Smooth muscle cell (in vitro differentiated cells): ENCODE data around the gene B4GALT1. TPM values are rescaled to one million over a fixed set of nuclear protein-coding genes. Genes with fewer than 3 reads are reported as not detected.
A peak's percentile ranks its signal among the peaks of the same experiment; 100 is the strongest.
"Not testable (repeated sequence)": the region's sequence is repeated elsewhere in the genome, so short reads cannot be mapped to it uniquely, and the experiment has no call there.

Experiments
- DNase-seq: peaks from one replicate; lab custom pipeline; 2025; ENCODE audit not compliant: unreplicated experiment; lab: John Stamatoyannopoulos, UW
- H2AFZ ChIP-seq: fragments of 200-600 bp; sonication (generic); 2 replicates; pipeline ENCODE4 v1.6.0; 2016; ENCODE audit warnings: antibody characterized with exemption, low read depth, mild to moderate bottlenecking
- H3F3A ChIP-seq: fragments of 200-600 bp; sonication (generic); 2 replicates; pipeline ENCODE4 v1.6.0; 2017; ENCODE audit warnings: antibody characterized with exemption, low read depth
- H3K27ac ChIP-seq: fragments of 200-600 bp; sonication (generic); 2 replicates; pipeline ENCODE4 v1.5.1; 2016; ENCODE audit warnings: low read depth, mild to moderate bottlenecking
- H3K27me3 ChIP-seq: fragments of 200-600 bp; sonication (generic); 2 replicates; pipeline ENCODE4 v1.6.1; 2016; ENCODE audit warnings: low read depth, mild to moderate bottlenecking
- H3K36me3 ChIP-seq: fragments of 200-600 bp; sonication (generic); 2 replicates; pipeline ENCODE4 v1.5.1; 2016; ENCODE audit warnings: low read depth
- H3K4me1 ChIP-seq: fragments of 200-600 bp; sonication (generic); 2 replicates; pipeline ENCODE4 v1.5.1; 2016; ENCODE audit warnings: low read depth
- H3K4me2 ChIP-seq: fragments of 200-600 bp; sonication (generic); 2 replicates; pipeline ENCODE4 v1.6.0; 2016; ENCODE audit warnings: mild to moderate bottlenecking
- H3K4me3 ChIP-seq: fragments of 200-600 bp; sonication (generic); 2 replicates; pipeline ENCODE4 v1.5.1; 2016; ENCODE audit warnings: mild to moderate bottlenecking
- H3K79me2 ChIP-seq: fragments of 200-600 bp; sonication (generic); 2 replicates; pipeline ENCODE4 v1.6.0; 2016; ENCODE audit warnings: low read depth, mild to moderate bottlenecking
- H3K9ac ChIP-seq: fragments of 200-600 bp; sonication (generic); 2 replicates; pipeline ENCODE4 v1.6.0; 2016; ENCODE audit warnings: low read depth
- H3K9me3 ChIP-seq: fragments of 200-600 bp; sonication (generic); replicated peaks from 2 replicates; pipeline ENCODE4 v1.5.1; 2016; ENCODE audit warnings: low read depth
- H4K20me1 ChIP-seq: fragments of 200-600 bp; sonication (generic); 2 replicates; pipeline ENCODE4 v1.6.0; 2016; ENCODE audit warnings: low read depth
- CTCF ChIP-seq: fragments of 200-600 bp; sonication (generic); IDR thresholded peaks from 2 replicates; pipeline ENCODE4 v1.5.1; 2017; ENCODE audit warnings: borderline replicate concordance, mild to moderate bottlenecking, antibody characterized with exemption; ENCODE audit not compliant: insufficient read depth, poor library complexity, severe bottlenecking
- WGBS: methylation state at CpG from one replicate; pipeline ENCODE4 v1.1.7; 2016; ENCODE audit warnings: low lambda C conversion rate; 5-methylcytosine and 5-hydroxymethylcytosine counted together
- polyA plus RNA-seq: library from polyadenylated mRNA; unstranded; fragments of >200 nt; fragmentation: Nextera tagmentation; extraction: Ambion mirVana; gene quantifications from 2 replicates; pipeline ENCODE4 v1.2.1, GENCODE V29; 2016
- total RNA-seq: library from RNA; depleted of rRNA; stranded (reverse); fragments of >200 nt; gene quantifications from 2 replicates; pipeline ENCODE4 v1.2.3, GENCODE V29; 2014

The B4GALT1 gene
- total and polyA plus RNA-seq, 2 experiments from 2014 or later = 49.2 to 56.3 TPM

GRCh38 chr9:33166231-33167083, 679 bp downstream of the B4GALT1 start:
- H3K36me3 ChIP-seq = no peaks in the 10 kb centered on the region
- H3K4me3 ChIP-seq = peak overlapping the region; percentile 97
- no peak for TF ChIP-seq CTCF
- H3F3A ChIP-seq = peaks cover 8% of the 10 kb centered on the region
- H2AFZ ChIP-seq = peak overlapping the region; percentile 60
- peak overlapping the region; percentile 95 for H3K9ac ChIP-seq
- peak overlapping the region; percentile 87 for H3K27ac ChIP-seq
- H4K20me1 ChIP-seq = peaks cover 36% of the 10 kb centered on the region
- peak overlapping the region; percentile 97 for H3K4me2 ChIP-seq
- H3K9me3 ChIP-seq = no peaks in the 10 kb centered on the region
- H3K4me1 ChIP-seq = peaks cover 35% of the 10 kb centered on the region
- WGBS = under 1% methylated on average over 51 of the region's 51 CpGs
- no peak for DNase-seq
- H3K27me3 ChIP-seq = no peaks in the 10 kb centered on the region
- H3K79me2 ChIP-seq = peaks cover 53% of the 10 kb centered on the region

GRCh38 chr9:33165263-33166151, 1.6 kb downstream of the B4GALT1 start:
- Histone ChIP-seq H3K4me2 (peak overlapping the region; percentile 97), H3K27me3 (no peaks in the 10 kb centered on the region), H4K20me1 (peaks cover 42% of the 10 kb centered on the region), H3K36me3 (no peaks in the 10 kb centered on the region), H3K4me1 (peaks cover 42% of the 10 kb centered on the region), H3K4me3 (peak overlapping the region; percentile 97), H3K9ac (peak overlapping the region; percentile 95), H3F3A (peaks cover 10% of the 10 kb centered on the region), H2AFZ (no peak overlapping the region), H3K27ac (peak overlapping the region; percentile 87), H3K79me2 (peaks cover 57% of the 10 kb centered on the region), H3K9me3 (no peaks in the 10 kb centered on the region)
- 19% methylated on average over 10 of the region's 10 CpGs for WGBS
- no peak for DNase-seq
- TF ChIP-seq CTCF = no peak

- WGBS = 82% methylated on average over 7 of the region's 7 CpGs
- peak overlapping the region; percentile 87 for H3K27ac ChIP-seq
- peaks cover 63% of the 10 kb centered on the region for H3K79me2 ChIP-seq
- not testable (repeated sequence) for H3K9me3 ChIP-seq, H3K36me3 ChIP-seq, H3K27me3 ChIP-seq, DNase-seq, H2AFZ ChIP-seq
- H3K9ac ChIP-seq = peak overlapping the region; percentile 95
- H3K4me1 ChIP-seq = peaks cover 48% of the 10 kb centered on the region
- peaks cover 16% of the 10 kb centered on the region for H3F3A ChIP-seq
- H3K4me3 ChIP-seq = peak overlapping the region; percentile 97
- peaks cover 45% of the 10 kb centered on the region for H4K20me1 ChIP-seq
- H3K4me2 ChIP-seq = peak overlapping the region; percentile 97
These were observed 2.2 kb downstream of the B4GALT1 start for GRCh38 chr9:33164921-33165262.
